KMS-11 (cell line): Measurements from ENCODE around the gene ARHGAP24.

Experiments
- H2AFZ ChIP-seq: fragments of 200-600 bp; sonication (generic); 2 replicates; pipeline ENCODE4 v1.6.1; 2016; ENCODE audit warnings: antibody characterized with exemption, mixed run types, low read depth
- H3K27ac ChIP-seq: fragments of 200-600 bp; sonication (generic); 2 replicates; pipeline ENCODE4 v1.6.1; 2016; ENCODE audit warnings: mild to moderate bottlenecking, mixed run types
- H3K27me3 ChIP-seq: fragments of 200-600 bp; sonication (generic); 2 replicates; pipeline ENCODE4 v1.6.1; 2017; ENCODE audit warnings: mild to moderate bottlenecking, low read depth, mixed run types, moderate library complexity; ENCODE audit not compliant: insufficient read depth
- H3K36me3 ChIP-seq: fragments of 200-600 bp; sonication (generic); 2 replicates; pipeline ENCODE4 v1.6.1; 2017; ENCODE audit warnings: mild to moderate bottlenecking, mixed run types; ENCODE audit not compliant: insufficient read depth
- H3K4me1 ChIP-seq: fragments of 200-600 bp; sonication (generic); 2 replicates; pipeline ENCODE4 v1.6.1; 2016; ENCODE audit warnings: mild to moderate bottlenecking, low read depth, mixed run types; ENCODE audit not compliant: poor library complexity, severe bottlenecking
- H3K4me2 ChIP-seq: fragments of 200-600 bp; sonication (generic); 2 replicates; pipeline ENCODE4 v1.7.0; 2016; ENCODE audit warnings: mild to moderate bottlenecking, mixed run types
- H3K4me3 ChIP-seq: fragments of 200-600 bp; sonication (generic); IDR thresholded peaks from 2 replicates; pipeline ENCODE4 v1.6.1; 2017; ENCODE audit warnings: low read depth, low read length, mixed read lengths; ENCODE audit not compliant: insufficient read depth
- H3K79me2 ChIP-seq: fragments of 200-600 bp; sonication (generic); 2 replicates; pipeline ENCODE4 v1.6.1; 2016; ENCODE audit warnings: low read depth, mixed run types; ENCODE audit not compliant: insufficient read depth
- H3K9ac ChIP-seq: fragments of 200-600 bp; sonication (generic); 2 replicates; pipeline ENCODE4 v1.6.1; 2016; ENCODE audit warnings: mild to moderate bottlenecking, mixed run types
- H4K20me1 ChIP-seq: fragments of 200-600 bp; sonication (generic); 2 replicates; pipeline ENCODE4 v1.6.1; 2016; ENCODE audit warnings: mild to moderate bottlenecking, mixed run types; ENCODE audit not compliant: insufficient read depth
- TF ChIP-seq, protein P1 (sequence below): fragments of 200-600 bp; sonication (generic); conservative IDR thresholded peaks from 2 replicates; pipeline ENCODE4 v1.6.1; 2017; ENCODE audit warnings: low read depth, mild to moderate bottlenecking, antibody characterized with exemption, low read length, moderate library complexity, mixed read lengths

ARHGAP24 gene

DNA sequence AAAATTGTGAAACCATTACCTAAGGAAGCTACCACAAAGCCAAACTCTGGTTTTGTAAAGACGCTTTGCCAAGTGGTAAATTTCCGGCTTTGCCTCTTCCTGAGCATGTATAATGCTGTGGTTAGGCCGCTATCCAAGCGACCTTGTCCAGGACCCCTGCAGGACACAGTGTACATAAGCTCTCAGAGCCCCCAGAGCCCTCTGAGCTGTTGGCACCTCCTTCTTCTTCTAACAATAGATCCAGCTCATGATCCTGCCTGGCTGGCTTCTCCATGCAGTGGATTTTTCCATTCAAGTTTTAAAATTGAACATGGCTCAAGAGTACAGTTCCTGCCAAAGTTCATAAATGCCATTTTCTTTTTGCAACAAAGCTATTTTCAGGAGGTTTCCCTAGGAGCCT lies 558.2 kb downstream of the ARHGAP24 start:
- TF ChIP-seq, protein P1, sequence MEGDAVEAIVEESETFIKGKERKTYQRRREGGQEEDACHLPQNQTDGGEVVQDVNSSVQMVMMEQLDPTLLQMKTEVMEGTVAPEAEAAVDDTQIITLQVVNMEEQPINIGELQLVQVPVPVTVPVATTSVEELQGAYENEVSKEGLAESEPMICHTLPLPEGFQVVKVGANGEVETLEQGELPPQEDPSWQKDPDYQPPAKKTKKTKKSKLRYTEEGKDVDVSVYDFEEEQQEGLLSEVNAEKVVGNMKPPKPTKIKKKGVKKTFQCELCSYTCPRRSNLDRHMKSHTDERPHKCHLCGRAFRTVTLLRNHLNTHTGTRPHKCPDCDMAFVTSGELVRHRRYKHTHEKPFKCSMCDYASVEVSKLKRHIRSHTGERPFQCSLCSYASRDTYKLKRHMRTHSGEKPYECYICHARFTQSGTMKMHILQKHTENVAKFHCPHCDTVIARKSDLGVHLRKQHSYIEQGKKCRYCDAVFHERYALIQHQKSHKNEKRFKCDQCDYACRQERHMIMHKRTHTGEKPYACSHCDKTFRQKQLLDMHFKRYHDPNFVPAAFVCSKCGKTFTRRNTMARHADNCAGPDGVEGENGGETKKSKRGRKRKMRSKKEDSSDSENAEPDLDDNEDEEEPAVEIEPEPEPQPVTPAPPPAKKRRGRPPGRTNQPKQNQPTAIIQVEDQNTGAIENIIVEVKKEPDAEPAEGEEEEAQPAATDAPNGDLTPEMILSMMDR = no peak
- H4K20me1 ChIP-seq = no peaks in the 10 kb centered on the region

DNA sequence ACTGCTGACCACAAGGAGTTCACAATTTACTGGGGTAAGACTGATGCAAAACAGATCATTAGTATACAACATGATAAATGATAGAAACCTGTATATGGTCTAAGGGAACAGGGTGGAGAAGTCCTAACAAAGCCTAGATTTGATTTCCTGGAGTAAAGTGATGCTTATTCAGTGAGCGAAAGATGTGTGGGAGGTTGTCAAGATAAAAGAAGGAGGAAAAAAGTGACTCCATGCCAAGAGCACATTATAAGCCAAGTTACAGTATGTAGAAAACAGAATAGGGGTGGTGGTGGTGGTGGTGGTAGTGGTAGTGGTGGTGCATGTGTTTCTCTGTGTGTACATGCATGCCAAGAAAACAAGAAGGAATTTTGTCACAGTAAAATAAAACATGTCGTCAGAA lies 559.7 kb downstream of the ARHGAP24 start:
- TF ChIP-seq, protein P1 = no peak
- H3K9ac ChIP-seq = no peak overlapping the region
- H3K27me3 ChIP-seq = no peaks in the 10 kb centered on the region
- H3K79me2 ChIP-seq = no peaks in the 10 kb centered on the region
- peaks cover 25% of the 10 kb centered on the region for H3K4me1 ChIP-seq
- no peak overlapping the region for H2AFZ ChIP-seq
- H3K4me2 ChIP-seq = no peak overlapping the region
- H3K27ac ChIP-seq = no peak overlapping the region
- no peaks in the 10 kb centered on the region for H4K20me1 ChIP-seq
- no peaks in the 10 kb centered on the region for H3K36me3 ChIP-seq
- H3K4me3 ChIP-seq = no peak overlapping the region

More for the DNA sequence above, 558.2 kb downstream of the ARHGAP24 start:
- no peak overlapping the region for H3K4me2 ChIP-seq
- no peaks in the 10 kb centered on the region for H3K79me2 ChIP-seq
- H2AFZ ChIP-seq = no peak overlapping the region
- no peak overlapping the region for H3K27ac ChIP-seq
- no peaks in the 10 kb centered on the region for H3K36me3 ChIP-seq
- H3K4me3 ChIP-seq = no peak overlapping the region
- H3K4me1 ChIP-seq = peaks cover 25% of the 10 kb centered on the region
- no peaks in the 10 kb centered on the region for H3K27me3 ChIP-seq
- H3K9ac ChIP-seq = no peak overlapping the region

DNA sequence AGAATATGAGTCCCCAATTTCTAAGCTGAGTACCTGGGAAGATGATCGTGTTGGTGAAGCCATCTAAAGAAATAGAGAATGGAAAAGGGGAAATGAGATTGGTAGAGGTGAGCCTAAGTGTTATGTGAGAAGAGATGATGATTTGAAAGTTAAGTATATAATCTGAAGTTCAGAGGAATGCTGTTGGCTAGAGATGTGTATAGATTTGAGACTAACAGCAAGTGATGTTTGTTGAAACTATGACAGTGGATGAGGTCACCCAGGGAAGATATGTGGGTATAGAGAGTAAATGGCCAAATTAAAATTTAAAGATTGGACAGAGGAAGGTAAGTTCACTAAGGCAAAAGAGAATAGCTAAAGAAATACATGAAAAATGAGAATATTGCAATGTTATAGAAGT lies 560.7 kb downstream of the ARHGAP24 start:
- TF ChIP-seq, protein P1 = no peak
- H4K20me1 ChIP-seq = no peaks in the 10 kb centered on the region
- peaks cover 25% of the 10 kb centered on the region for H3K4me1 ChIP-seq
- H3K27me3 ChIP-seq = no peaks in the 10 kb centered on the region
- no peak overlapping the region for H3K4me3 ChIP-seq
- H3K36me3 ChIP-seq = no peaks in the 10 kb centered on the region
- no peak overlapping the region for H2AFZ ChIP-seq
- no peak overlapping the region for H3K4me2 ChIP-seq
- no peak overlapping the region for H3K27ac ChIP-seq
- no peak overlapping the region for H3K9ac ChIP-seq
- no peaks in the 10 kb centered on the region for H3K79me2 ChIP-seq

DNA sequence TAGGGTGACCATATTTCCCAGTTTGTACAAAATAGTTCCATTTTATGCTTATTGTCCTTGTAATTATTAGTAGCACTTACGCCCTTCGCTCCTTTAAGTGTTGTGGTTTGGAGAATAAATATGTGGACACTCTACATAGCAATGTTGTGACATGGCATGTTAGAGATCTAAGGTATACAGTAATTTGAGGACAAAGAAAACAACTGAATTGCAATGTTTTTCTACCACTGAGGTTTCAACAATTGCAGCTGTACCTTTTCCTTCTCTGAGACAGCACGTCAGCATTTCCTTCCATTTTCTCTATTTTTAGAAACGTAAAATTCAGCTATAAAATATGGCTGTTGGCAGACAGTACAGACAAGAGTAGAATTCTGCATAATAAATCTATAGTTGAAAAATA lies 561.8 kb downstream of the ARHGAP24 start:
- Histone ChIP-seq H3K4me3 (no peak overlapping the region), H3K4me2 (peak overlapping the region; percentile 25; the same call in 1 of the 2 replicates), H3K9ac (no peak overlapping the region), H3K27ac (no peak overlapping the region), H3K27me3 (no peaks in the 10 kb centered on the region), H3K36me3 (no peaks in the 10 kb centered on the region), H3K79me2 (no peaks in the 10 kb centered on the region), H2AFZ (no peak overlapping the region), H4K20me1 (no peaks in the 10 kb centered on the region), H3K4me1 (peaks cover 25% of the 10 kb centered on the region)
- TF ChIP-seq, protein P1 = no peak
